GM18867 (cell line): ENCODE data around the gene CTDP1.

Experiments used
- ATAC-seq: cut with Tn5 transposase; IDR thresholded peaks from one replicate; pipeline ENCODE4 v1.9.1; 2021; ENCODE audit warnings: mild to moderate bottlenecking, moderate library complexity; ENCODE audit not compliant: unreplicated experiment

Gene CTDP1

DNA sequence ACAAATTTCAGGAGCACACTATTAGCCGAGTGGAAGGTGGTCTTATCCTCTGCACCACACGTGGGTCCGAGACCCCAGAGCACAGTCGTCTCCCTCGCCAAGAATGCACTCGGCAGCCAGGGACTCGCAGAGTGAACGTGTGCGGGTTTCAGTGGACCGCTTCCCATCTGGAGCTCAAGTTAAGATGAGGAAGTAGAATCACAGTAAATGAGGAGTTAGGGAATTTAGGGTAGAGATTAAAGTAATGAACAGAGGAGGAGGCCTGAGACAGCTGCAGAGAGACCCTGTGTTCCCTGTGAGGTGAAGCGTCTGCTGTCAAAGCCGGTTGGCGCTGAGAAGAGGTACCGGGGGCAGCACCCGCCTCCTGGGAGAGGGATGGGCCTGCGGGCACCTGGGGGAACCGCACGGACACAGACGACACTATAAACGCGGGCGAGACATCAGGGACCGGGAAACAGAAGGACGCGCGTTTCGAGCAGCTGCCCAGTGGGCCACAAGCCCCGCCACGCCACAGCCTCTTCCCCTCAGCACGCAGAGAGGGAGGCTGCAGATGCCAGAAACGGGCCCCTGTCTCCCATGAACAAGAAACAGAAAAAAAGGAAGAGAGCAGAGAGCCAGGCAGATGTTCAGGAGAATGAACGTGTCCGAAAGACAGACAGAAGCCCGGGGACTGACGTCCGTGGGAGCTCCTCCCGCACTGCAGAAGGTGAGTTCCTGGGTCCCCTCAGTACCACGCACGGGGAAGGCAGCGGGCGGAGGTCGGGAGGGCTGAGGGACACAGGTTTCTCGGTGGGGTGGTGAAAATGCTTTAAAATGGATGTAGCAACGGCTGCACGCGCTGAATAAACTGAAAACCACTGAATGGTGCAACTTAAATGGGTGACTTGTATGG, 112.7 kb downstream of the CTDP1 start:
- no peak for ATAC-seq

DNA sequence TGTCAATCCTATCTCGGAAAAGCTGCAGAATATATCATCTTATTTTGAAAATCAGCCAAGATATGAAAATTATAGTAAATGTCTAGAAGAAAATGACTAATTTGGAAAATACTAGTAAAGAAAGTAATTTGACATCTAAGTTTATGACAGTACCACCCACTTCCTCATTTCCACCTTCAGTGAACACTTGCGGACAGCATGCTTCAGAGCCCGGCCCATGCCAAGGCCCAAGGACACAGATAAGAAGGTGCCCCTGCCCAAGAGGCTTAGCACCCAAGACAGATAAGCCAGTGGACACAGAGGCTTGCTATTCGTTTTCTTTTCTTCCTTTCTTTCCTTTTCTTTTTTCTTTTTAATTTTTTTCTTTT, 113.4 kb downstream of the CTDP1 start:
- ATAC-seq = no peak

DNA sequence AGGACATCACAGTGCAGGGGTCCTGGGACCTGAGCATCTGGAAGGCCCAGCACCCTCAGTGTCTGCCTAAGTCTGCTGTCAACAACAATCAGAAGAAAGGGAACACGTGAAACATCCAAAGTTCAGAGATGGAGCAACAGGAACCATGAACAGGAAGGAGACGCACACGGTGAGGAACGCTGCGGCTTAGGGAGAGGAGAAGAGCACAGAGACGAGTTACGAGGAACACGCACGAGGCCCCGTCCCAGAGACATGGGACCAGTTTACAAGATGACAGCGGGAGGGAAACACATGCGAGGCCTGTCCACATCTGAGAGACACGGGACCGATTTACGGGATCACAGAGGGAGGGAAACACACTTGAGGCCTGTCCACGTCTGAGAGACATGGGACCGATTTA, 115.2 kb downstream of the CTDP1 start:
- ATAC-seq = no peak

DNA sequence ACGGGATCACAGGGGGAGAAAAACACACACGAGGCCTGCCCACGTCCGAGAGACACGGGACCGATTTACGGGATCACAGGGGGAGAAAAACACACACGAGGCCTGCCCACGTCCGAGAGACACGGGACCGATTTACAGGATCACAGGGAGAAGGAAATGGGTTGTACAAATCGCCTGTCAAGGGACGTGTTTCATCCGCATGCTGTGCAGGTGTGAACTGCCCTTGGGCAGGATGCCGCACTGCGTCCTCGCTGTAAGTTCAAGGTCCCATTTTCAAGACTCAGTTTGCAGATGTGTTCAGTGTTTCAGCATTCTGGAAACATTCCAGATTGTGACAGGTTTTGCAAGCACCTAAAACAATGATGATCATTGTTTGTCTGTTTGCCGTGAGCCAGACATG, 115.8 kb downstream of the CTDP1 start:
- ATAC-seq = no peak

DNA sequence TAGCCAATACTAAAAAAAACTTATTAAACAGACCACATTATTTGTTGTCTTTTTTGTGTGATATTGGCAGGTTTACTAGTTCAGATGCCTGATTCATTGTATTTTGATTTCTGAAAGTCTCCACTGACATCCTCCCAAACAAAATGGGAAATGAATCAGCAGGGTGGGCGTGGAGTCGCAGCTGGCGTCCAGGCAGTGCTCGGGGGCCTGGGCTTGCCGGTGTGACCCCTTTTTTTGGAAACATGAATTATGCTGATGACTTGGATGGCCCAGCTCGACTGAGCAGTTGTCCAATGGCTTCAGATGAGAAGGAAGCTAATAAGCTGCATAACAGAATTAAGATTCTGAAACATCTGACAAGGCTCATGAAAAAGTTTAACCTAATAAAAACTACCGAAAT, 116.4 kb downstream of the CTDP1 start:
- ATAC-seq = no peak

DNA sequence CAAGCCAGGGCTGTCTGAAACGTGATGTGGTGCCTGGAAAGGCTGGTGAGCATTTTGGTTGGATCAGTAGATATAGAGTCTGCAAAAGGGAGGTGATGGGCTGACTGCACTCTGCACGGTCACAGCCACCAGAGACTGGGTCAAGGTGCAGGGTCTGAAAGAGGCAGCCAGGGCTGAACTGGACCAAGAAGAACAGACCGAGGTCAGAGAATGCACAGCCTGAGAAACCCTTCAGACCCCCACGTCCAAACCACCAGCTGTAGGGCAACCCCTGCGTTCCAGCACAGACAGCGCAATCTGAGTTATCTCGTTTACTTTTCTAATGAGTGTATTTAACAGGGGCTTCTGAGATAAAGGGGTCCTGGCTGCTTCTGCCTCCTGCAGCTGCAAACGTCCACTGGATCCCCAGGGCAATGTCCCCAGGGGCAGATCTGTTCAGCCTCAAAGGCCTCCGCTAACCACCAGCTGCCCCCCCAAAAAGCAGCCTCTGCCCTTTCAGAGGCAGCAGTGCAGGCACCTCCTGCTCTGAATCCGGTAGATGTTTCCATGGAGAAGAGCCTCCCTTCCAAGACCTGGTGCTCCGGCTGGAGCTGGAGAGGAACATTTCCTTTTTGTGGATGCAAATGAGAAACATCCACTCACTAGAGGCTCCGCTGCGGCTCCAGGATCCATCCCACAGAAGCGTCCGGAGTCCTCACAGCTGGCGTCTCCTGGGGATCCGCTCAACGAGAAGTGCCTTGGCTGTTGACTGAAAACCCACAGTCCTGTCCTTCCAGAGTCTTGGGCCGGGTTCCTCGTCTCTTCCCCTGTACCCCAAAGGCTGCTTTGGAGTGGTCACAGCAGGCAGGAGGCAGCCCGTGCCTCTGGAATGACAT, 117.2 kb downstream of the CTDP1 start:
- ATAC-seq = no peak

DNA sequence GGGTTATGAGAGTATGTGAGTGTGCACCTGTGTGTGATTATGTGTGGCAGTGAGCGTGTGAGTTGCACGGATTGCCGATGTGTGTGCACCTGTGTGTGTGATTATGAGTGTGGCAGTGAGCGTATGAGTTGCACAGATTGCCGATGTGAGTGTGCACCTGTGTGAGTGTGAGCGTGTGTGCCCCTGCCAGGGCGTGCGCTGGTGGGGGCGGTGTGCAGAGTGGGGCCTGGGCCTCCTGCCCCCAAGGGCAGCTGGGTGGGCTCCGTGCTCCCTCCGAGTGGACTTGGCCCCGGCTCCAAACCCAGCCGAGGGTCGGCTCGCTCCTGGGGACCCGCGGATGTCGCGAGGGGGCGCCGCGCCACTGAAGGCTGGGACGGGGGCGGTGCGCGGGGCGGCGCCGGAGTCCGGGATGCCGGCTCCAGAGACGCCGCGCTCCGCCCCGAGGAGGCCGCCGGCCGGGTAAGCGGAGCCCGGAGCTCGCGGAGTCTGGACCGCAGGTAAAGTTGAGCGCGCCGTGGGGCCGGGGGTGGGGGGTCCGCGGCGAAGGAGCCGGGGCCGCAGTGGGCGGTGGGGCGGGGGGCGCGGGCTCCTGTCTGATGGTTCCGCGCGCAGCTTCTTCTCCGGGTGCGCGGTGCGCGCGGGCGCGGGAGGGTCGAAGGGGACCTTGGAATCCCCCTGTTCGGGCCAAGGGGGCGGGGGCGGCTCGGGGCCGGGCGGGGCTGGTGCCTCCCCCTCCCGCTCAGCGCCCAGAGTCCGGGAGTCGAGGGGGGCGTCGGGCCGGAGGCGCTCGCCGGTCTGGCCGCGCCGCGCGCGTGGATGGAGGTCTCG, 118.1 kb downstream of the CTDP1 start, which contains the start of gene KCNG2:
KCNG2 (plus strand) TSS at position 421 of the 828 bp plus-strand sequence. CDS start 65,730 bp downstream, outside the sequence.
- no peak for ATAC-seq

DNA sequence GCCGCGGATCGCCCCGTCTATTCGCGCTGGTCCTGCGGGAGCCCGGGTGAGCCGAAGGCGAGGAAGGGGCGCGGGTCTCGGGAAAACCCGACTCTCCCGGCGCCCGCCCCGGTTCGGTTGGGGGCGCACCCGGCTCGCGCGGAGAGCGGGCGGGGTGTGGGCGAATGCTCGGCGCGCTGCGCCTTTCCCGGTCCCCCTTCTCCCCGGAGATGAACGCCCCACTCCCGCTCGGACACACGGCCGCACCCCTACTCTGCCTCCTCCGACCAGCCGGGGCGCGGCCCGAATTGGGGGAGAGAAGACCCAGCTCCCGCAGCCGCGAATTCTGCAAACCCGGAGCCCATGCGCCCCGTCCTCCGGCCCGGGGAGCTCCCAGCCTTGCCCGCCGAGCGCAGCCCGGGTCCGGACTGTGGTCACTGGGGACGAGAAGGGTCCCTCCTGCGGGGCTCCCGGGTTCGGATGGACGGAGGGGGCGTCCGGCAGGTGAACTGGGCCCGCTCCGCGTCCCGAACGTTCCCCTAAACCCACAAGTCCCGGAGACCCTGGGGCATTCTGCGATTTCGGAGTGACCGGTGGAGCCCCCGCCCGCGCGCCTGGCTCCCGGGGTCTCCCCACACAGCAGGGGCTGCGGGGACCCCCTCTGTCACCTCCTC, 118.9 kb downstream of the CTDP1 start:
- ATAC-seq = no peak

DNA sequence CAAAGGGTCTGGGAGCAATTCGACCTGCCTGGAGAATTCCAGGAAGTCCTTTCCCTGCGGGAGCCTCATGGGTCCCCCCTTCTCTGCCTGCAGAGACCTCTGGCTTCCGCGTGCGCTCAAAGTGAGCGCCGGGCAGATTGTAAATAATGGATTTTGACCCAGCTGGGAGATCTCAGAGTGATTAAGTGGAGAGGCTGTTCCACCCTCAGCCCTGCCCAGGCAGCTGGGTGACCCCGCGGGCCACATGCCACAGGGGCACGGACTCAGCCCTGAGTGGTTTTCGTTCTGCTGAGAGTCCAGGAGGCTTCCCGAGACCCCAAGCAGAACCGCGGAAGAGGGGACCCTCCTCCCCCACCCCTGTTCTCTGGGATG, 119.4 kb downstream of the CTDP1 start:
- no peak for ATAC-seq

DNA sequence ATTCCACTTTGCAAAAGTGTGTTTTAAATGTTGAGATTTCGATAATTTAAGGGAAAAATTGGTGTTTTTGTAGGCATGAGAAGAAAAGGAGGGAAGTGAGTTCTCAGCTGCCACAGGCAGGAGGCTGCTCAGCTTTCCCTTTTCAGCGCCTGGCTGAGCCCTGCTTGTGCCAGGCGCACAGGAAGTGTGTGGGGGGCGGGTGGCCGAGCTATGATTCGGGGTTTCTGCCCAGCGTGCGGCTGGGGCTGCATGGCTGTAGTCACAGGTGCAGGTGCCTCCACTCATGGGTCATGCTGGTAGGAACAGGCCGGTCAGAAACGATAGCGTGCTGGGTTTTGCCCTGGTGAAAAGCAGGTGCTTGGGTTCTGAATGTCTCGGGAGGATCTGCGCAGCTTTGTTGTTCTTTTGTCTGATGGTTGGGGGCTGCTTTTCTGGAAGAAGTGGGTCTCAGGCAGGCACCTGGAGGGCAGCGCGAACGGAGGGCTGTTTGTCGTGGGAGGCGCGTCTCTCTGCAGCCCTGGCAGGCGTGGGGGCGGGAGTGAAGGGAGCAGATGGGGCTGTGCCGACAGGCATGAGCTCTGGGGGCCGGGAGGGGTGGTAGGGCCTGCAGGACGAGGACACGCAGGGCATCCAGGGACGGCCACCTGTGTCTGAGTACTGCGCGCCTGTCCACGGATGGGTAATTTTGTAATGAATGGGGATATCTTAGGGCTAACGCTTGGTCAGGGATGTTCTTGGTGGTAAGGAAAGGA, 120.2 kb downstream of the CTDP1 start:
- no peak for ATAC-seq

DNA sequence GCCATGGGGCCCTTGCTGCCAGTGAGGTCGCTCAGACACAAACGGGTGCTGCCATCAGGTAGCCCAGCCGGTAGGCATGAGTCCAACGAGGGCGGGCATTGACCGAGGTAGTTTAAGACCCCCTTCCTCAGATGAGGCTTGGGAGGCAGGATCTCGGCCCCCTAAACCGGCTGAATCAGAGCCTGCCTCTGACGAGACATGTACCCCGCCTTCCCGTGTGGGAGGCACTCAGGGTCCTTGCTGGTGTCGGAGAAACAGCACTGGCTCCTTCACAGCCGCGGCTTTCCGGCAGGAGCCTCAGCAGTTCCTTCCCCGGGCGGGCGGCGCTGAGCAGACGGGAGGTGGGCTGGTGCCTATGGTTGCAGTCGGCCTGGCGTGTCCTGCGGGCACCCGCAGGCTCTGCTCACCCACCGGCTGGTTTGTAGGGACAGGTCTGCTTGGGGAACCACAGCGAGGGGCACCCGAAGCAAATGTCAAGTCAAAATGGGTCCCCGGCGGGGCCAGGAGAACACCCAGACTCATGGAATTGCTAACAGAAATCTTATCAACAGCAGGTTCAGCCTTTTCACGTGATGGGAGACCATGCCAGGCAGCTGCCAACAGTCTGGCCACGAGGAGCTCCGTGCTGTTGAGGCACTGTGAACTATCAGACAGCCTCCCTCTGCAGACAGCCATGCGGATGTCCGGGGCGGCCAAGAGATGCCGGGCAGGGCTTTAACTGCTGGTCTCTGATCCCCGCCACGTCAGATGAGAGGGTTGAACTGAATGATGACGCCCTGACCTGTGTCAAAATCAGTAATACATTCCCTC, 121.0 kb downstream of the CTDP1 start:
- ATAC-seq = no peak

DNA sequence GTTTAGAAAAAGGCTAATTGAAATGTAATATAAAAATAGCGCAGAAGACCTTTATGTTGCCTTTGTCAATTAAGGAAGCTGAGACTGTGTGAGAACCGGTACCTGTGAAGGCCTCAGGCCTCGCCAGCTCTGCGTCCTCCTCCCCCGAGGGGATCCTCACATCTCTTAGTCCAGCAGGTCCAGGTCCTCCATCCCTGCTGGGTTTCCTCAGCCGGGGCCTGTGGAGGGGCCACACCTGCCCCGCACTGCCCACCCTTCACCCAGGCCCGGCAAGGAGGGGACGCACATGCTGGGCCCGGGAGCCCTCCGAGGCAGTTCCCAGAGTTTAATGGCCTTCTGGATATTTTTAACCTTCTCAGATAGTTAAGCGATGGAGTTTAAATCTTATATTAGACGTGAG, 121.6 kb downstream of the CTDP1 start:
- ATAC-seq = no peak

DNA sequence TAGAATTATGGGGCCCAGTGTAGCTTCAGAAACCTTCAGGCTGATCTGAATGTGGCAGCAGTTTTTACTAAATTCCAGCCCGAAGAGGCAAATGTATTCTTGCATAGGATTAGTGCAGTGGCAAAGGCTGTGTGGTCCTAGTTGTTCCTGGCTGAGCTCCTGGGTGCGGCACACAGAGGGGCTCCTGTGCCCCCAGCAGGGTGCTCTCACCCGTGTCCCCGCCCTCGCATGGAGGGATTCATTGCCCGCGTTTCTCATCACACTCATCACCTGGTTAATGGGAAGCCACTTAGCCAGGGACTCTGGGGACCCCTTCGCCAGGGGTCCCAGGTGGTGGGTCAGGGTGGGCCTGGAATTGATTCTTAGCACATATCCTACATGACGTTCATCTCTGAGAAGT, 122.0 kb downstream of the CTDP1 start:
- ATAC-seq = no peak

DNA sequence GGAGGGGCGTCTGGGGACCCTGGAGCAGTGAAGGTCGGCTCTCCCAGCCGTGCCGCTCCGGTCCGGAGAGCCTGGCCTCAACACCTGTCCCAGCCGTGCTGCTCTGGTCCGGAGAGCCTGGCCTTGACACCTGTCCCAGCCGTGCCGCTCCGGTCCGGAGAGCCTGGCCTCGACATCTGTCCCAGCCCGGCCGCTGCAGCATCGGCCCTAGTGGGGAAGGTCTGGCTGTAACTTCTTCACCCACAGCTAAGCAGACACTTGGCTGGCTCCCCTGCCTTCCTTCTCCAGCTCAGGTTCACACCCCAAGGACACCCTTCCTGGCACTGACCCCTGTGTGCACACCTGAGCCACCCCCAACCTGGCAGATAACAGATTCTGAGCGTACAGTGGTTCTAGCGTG, 122.7 kb downstream of the CTDP1 start:
- no peak for ATAC-seq

DNA sequence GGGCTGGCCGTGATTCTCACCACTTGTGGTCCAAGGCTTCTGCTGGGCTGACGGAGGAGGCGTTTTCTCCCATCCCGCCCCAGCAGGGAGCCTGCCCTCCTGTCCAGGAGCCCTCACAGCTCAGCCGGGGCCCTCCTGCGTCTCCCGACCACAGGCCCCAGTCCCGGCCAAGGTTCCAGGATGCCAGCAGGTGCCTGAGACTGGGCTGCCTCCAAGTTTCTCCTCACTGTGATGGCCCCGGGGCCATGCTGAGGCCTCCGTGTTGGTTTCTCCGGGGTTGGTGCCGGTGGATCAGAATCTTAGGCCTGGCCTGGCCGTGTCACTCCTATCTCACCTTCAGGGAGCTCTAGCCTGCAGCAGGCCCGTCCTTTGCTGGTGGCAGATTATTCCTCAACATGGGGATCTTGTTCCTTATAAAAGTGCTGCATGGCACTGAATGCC, 124.0 kb downstream of the CTDP1 start:
- ATAC-seq = no peak
